Measurements from ENCODE around the gene ICAM1. TPM values are rescaled to one million over a fixed set of nuclear protein-coding genes. Genes with fewer than 3 reads are reported as not detected.

Gene ICAM1
- polyA plus RNA-seq, 1 of the 3 experiments (the other 2 are of a cell fraction): 14.5 TPM

DNA sequence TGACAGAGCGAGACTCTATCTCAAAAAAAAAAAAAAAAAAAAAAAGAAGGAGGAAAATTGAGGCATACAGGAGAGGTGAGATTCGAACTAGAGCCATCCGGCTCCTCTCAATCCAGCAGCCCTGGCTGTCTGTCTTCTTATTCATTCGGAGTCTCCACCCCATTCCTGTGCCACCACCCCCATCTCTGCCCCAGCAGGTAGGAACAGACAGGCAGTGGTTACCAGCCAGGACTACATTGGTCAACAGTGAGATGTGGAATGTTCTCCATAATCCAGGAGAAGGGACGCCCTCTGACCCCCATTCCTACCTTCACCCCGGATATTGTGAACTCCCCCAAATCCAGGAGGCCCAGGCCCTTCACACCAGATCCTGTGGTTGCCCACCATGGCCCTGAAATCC, 33.2 kb upstream of the ICAM1 start:
- ChIA-PET POLR2A (interaction anchor here (1.2 kb wide), 1 partner anchor 11 kb away, joined by 4 read pairs; no protein-coding TSS in a partner anchor), CTCF (interaction anchor here (0.6 kb wide), 1 partner anchor 698 kb away, joined by 3 read pairs; no protein-coding TSS in a partner anchor)
- Histone ChIP-seq H3K36me3 (replicated peaks in 1 of 2; ENCODE audit: control insufficient read depth in 1 of 2, insufficient read depth in 2 of 2, low read length in 1 of 2) (no peaks in the 10 kb centered on the region), H4K20me1 (ENCODE audit: insufficient read depth) (no peaks in the 10 kb centered on the region), H3K27me3 (ENCODE audit: insufficient read depth) (no peaks in the 10 kb centered on the region), H2AFZ (ENCODE audit: low read depth) (no peak overlapping the region), H3K4me2 (no peak overlapping the region), H3K9ac (no peak overlapping the region), H3K27ac (ENCODE audit: low read depth in 2 of 2, low read length in 1 of 2) (no peak overlapping the region), H3K9me2 (no peaks in the 10 kb centered on the region), H3K9me3 (no peaks in the 10 kb centered on the region), H3K79me2 (ENCODE audit: insufficient read depth) (no peaks in the 10 kb centered on the region), H3K4me1 (ENCODE audit: control insufficient read depth in 1 of 2, insufficient read depth in 2 of 2, low read depth in 1 of 2, low read length in 1 of 2) (peaks cover 0 to 6% of the 10 kb centered on the region in 2 experiments; a peak in 1 of 4 replicates), H3F3A (replicated peaks; ENCODE audit: insufficient read depth) (no peaks in the 10 kb centered on the region), H3K4me3 (ENCODE audit: low read depth in 2 of 2, low read length in 1 of 2) (no peak overlapping the region)
- no peak for TF ChIP-seq NRF1 (IDR thresholded peaks at IDR 0.05; ENCODE audit: low read depth, low read length)
- TF ChIP-seq CHD2 (IDR thresholded peaks at IDR 0.05; ENCODE audit: low read length, partially characterized antibody): no peak
- TF ChIP-seq MXI1 (IDR thresholded peaks at IDR 0.05; ENCODE audit: low read depth, low read length): no peak
- no peak for TF ChIP-seq RCOR1 (IDR thresholded peaks at IDR 0.05; ENCODE audit: low read length)
- TF ChIP-seq GABPA (IDR thresholded peaks at IDR 0.05; ENCODE audit: low read depth): no peak
- TF ChIP-seq NFIC (IDR thresholded peaks at IDR 0.05; ENCODE audit: borderline replicate concordance): no peak
- TF ChIP-seq, protein P1, sequence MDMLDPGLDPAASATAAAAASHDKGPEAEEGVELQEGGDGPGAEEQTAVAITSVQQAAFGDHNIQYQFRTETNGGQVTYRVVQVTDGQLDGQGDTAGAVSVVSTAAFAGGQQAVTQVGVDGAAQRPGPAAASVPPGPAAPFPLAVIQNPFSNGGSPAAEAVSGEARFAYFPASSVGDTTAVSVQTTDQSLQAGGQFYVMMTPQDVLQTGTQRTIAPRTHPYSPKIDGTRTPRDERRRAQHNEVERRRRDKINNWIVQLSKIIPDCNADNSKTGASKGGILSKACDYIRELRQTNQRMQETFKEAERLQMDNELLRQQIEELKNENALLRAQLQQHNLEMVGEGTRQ (IDR thresholded peaks at IDR 0.05; ENCODE audit: borderline replicate concordance, low read depth, low read length): no peak
- no peak for TF ChIP-seq EZH2phosphoT487 (IDR thresholded peaks at IDR 0.05; ENCODE audit: borderline replicate concordance, low read depth)
- TF ChIP-seq, protein P2, sequence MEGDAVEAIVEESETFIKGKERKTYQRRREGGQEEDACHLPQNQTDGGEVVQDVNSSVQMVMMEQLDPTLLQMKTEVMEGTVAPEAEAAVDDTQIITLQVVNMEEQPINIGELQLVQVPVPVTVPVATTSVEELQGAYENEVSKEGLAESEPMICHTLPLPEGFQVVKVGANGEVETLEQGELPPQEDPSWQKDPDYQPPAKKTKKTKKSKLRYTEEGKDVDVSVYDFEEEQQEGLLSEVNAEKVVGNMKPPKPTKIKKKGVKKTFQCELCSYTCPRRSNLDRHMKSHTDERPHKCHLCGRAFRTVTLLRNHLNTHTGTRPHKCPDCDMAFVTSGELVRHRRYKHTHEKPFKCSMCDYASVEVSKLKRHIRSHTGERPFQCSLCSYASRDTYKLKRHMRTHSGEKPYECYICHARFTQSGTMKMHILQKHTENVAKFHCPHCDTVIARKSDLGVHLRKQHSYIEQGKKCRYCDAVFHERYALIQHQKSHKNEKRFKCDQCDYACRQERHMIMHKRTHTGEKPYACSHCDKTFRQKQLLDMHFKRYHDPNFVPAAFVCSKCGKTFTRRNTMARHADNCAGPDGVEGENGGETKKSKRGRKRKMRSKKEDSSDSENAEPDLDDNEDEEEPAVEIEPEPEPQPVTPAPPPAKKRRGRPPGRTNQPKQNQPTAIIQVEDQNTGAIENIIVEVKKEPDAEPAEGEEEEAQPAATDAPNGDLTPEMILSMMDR (IDR thresholded peaks at IDR 0.05): no peak
- TF ChIP-seq YY1 (IDR thresholded peaks at IDR 0.05; ENCODE audit: low read depth): no peak
- no peak for TF ChIP-seq TAF1 (IDR thresholded peaks at IDR 0.05; ENCODE audit: borderline replicate concordance, low read depth, low read length)
- no peak for TF ChIP-seq RFX5 (IDR thresholded peaks at IDR 0.05; ENCODE audit: low read length)
- no peak for TF ChIP-seq FOXM1 (IDR thresholded peaks at IDR 0.05; ENCODE audit: low read depth)
- WGBS (ENCODE audit: low lambda C conversion rate): 91% methylated on average over 4 of the region's 6 CpGs
- no peak for DNase-seq

DNA sequence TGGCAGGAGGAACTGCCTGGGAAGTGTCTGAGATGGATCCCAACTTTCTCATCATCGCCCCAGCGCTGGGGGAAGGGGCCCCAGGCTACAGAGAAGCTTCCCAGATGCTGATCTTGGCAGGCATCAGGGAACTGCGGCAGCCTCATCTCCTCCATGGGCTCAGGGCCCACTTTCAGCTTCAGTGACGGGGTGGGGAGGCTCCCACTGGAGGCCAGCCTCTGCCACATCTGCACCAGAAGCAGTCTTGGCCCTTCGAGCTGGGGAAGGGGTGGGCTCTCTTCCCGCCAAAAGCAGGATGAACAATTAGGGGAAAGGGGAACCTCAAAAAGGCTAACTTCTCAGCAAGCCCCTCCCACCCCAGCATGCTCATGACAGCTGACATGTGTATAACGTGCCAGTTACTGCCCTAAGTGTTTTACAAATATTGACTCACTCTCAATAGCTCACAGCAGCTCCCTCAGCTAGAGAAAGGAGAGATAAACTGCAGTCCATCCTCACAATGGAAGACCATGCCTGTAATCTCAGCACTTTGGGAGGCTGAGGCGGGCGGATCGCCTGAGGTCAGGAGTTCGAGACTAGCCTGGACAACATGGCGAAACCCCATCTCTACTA, 32.6 kb upstream of the ICAM1 start:
- Histone ChIP-seq H3K27ac (ENCODE audit: low read depth in 2 of 2, low read length in 1 of 2) (no peak overlapping the region), H3K27me3 (ENCODE audit: insufficient read depth) (no peaks in the 10 kb centered on the region), H3K4me3 (ENCODE audit: low read depth in 2 of 2, low read length in 1 of 2) (no peak overlapping the region), H3F3A (replicated peaks; ENCODE audit: insufficient read depth) (no peaks in the 10 kb centered on the region), H2AFZ (ENCODE audit: low read depth) (no peak overlapping the region), H4K20me1 (ENCODE audit: insufficient read depth) (no peaks in the 10 kb centered on the region), H3K9me2 (no peaks in the 10 kb centered on the region), H3K9me3 (no peaks in the 10 kb centered on the region), H3K4me2 (no peak overlapping the region), H3K4me1 (ENCODE audit: control insufficient read depth in 1 of 2, insufficient read depth in 2 of 2, low read depth in 1 of 2, low read length in 1 of 2) (peaks cover 0 to 6% of the 10 kb centered on the region in 2 experiments; a peak in 1 of 4 replicates), H3K79me2 (ENCODE audit: insufficient read depth) (no peaks in the 10 kb centered on the region), H3K9ac (no peak overlapping the region), H3K36me3 (replicated peaks in 1 of 2; ENCODE audit: control insufficient read depth in 1 of 2, insufficient read depth in 2 of 2, low read length in 1 of 2) (no peaks in the 10 kb centered on the region)
- DNase-seq: no peak
- CTCF ChIA-PET: interaction anchor here (0.6 to 1.3 kb wide), 2 partner anchors 12 to 697 kb away, joined by 3 to 8 read pairs; no protein-coding TSS in a partner anchor
- POLR2A ChIA-PET: interaction anchor here (1.2 kb wide), 1 partner anchor 12 kb away, joined by 4 read pairs; no protein-coding TSS in a partner anchor
- 87% methylated on average over 7 of the region's 12 CpGs for WGBS (ENCODE audit: low lambda C conversion rate)
- TF ChIP-seq, protein P3, sequence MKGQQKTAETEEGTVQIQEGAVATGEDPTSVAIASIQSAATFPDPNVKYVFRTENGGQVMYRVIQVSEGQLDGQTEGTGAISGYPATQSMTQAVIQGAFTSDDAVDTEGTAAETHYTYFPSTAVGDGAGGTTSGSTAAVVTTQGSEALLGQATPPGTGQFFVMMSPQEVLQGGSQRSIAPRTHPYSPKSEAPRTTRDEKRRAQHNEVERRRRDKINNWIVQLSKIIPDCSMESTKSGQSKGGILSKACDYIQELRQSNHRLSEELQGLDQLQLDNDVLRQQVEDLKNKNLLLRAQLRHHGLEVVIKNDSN (IDR thresholded peaks at IDR 0.05; ENCODE audit: borderline replicate concordance, low read depth): no peak
- TF ChIP-seq FOXJ3 (CRISPR knock-in tag; IDR thresholded peaks at IDR 0.05): no peak
- TF ChIP-seq SMC3 (IDR thresholded peaks at IDR 0.05; ENCODE audit: low read depth, low read length): no peak
- no peak for TF ChIP-seq TAF1 (IDR thresholded peaks at IDR 0.05; ENCODE audit: borderline replicate concordance, low read depth, low read length)
- TF ChIP-seq POLR2AphosphoS5 (IDR thresholded peaks at IDR 0.05; ENCODE audit: low read depth, low read length): no peak
- no peak for TF ChIP-seq RAD21 (IDR thresholded peaks at IDR 0.05; ENCODE audit: low read length)
- no peak for TF ChIP-seq MEF2A (IDR thresholded peaks at IDR 0.05; ENCODE audit: borderline replicate concordance, low read depth)
- no peak for TF ChIP-seq NRF1 (IDR thresholded peaks at IDR 0.05; ENCODE audit: low read depth, low read length)
- TF ChIP-seq, protein P4, sequence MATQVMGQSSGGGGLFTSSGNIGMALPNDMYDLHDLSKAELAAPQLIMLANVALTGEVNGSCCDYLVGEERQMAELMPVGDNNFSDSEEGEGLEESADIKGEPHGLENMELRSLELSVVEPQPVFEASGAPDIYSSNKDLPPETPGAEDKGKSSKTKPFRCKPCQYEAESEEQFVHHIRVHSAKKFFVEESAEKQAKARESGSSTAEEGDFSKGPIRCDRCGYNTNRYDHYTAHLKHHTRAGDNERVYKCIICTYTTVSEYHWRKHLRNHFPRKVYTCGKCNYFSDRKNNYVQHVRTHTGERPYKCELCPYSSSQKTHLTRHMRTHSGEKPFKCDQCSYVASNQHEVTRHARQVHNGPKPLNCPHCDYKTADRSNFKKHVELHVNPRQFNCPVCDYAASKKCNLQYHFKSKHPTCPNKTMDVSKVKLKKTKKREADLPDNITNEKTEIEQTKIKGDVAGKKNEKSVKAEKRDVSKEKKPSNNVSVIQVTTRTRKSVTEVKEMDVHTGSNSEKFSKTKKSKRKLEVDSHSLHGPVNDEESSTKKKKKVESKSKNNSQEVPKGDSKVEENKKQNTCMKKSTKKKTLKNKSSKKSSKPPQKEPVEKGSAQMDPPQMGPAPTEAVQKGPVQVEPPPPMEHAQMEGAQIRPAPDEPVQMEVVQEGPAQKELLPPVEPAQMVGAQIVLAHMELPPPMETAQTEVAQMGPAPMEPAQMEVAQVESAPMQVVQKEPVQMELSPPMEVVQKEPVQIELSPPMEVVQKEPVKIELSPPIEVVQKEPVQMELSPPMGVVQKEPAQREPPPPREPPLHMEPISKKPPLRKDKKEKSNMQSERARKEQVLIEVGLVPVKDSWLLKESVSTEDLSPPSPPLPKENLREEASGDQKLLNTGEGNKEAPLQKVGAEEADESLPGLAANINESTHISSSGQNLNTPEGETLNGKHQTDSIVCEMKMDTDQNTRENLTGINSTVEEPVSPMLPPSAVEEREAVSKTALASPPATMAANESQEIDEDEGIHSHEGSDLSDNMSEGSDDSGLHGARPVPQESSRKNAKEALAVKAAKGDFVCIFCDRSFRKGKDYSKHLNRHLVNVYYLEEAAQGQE (IDR thresholded peaks at IDR 0.05; ENCODE audit: low read depth, low read length): no peak
